ENCODE results near the gene BBOX1. TPM values are rescaled to one million over a fixed set of nuclear protein-coding genes. Genes with fewer than 3 reads are reported as not detected.
A peak's percentile ranks its signal among the peaks of the same experiment; 100 is the strongest.

BBOX1 gene
- total RNA-seq, 1 experiment from 2014 or later = not detected

DNA sequence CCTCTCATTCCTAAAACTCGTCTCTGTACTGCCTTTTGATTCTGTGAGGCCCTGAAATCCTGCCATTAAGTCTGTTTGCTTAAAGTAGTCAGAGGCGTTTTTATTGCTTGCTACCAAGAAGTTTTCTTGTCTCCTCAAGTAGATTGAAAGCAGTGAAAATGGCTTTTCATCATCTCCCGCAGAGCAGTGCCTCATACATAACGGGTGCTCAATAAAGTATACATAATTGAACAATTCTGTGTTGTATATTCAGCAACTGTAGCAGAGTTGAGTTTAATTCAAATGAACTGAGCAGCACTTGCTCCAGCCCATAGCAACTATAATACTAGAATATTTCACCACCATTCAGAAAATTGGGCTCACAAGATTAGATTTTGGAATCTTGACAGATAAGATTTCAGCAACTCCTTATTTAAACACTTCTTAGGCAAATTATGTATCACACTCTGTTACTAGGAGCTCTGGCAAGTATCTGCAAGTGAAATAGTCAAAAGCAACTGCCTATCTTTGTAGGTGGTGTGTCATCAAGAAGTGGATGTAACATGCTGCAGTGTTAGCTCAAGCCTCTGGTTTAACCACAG is 26.7 kb upstream of the BBOX1 start:
- Histone ChIP-seq H3K36me3 (ENCODE audit: insufficient read depth, low read length, poor library complexity, severe bottlenecking) (no peaks in the 10 kb centered on the region), H3K27ac (ENCODE audit: low read depth, low read length, poor library complexity, severe bottlenecking) (no peak overlapping the region), H3K4me1 (ENCODE audit: insufficient read depth, low read length, poor library complexity, severe bottlenecking) (peaks cover 29% of the 10 kb centered on the region), H3K27me3 (replicated peaks; ENCODE audit: insufficient read depth, low read depth, low read length, poor library complexity) (peaks cover 7% of the 10 kb centered on the region), H3K4me3 (ENCODE audit: low read depth, low read length, poor library complexity, severe bottlenecking) (no peak overlapping the region), H3K9me3 (ENCODE audit: low read depth, low read length, poor library complexity, severe bottlenecking) (no peaks in the 10 kb centered on the region)
- CTCF ChIA-PET = no interaction called here
- POLR2A ChIA-PET (ENCODE audit: low non-redundant PET) = interaction anchor here (0.8 kb wide), 1 partner anchor 8 kb away, joined by 4 read pairs; no protein-coding TSS in a partner anchor
- intact Hi-C loops (cut with micrococcal nuclease; ENCODE audit: unreplicated experiment) = no loop called here
- BruUV-seq (replicated peaks) = no TSS peak
- DNase-seq (ENCODE audit: low spot score) = peak; percentile 95
- no peak for TF ChIP-seq EZH2 (IDR thresholded peaks at IDR 0.05; ENCODE audit: borderline replicate concordance, low read depth, low read length, poor library complexity, severe bottlenecking)
- TF ChIP-seq, protein P1, sequence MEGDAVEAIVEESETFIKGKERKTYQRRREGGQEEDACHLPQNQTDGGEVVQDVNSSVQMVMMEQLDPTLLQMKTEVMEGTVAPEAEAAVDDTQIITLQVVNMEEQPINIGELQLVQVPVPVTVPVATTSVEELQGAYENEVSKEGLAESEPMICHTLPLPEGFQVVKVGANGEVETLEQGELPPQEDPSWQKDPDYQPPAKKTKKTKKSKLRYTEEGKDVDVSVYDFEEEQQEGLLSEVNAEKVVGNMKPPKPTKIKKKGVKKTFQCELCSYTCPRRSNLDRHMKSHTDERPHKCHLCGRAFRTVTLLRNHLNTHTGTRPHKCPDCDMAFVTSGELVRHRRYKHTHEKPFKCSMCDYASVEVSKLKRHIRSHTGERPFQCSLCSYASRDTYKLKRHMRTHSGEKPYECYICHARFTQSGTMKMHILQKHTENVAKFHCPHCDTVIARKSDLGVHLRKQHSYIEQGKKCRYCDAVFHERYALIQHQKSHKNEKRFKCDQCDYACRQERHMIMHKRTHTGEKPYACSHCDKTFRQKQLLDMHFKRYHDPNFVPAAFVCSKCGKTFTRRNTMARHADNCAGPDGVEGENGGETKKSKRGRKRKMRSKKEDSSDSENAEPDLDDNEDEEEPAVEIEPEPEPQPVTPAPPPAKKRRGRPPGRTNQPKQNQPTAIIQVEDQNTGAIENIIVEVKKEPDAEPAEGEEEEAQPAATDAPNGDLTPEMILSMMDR (conservative IDR thresholded peaks at IDR 0.05; ENCODE audit: low read depth, low read length) = no peak

DNA sequence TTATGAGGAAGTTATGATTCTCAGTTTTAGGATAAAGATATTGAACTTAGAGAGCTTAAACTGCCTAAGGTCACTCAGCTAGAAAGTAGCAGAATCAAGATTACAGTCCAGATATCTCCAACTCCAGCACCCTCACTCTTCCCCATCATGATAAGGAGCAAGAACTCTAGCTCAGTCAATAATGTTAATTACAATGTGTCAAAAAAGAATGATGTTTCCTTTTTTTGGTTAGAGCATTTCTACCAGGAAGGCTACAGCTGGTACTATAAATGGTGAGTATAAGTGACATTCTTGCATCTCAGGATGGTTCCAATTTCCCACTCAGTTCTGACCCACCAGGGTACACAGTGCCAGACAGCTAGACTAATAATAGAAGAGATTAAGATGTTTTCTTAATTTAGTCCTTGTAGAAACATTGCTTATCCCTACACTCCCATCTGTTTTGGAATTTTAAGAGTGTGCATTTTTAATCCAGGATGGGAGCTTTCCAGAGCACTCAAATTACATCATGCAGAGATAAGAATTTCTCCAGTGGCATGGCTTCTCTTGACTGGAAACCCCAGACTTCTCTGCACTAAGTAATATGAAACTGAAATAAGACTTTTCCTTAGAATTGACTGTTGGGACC is 21.6 kb upstream of the BBOX1 start:
- ChIA-PET CTCF (no interaction called here), POLR2A (ENCODE audit: low non-redundant PET) (no interaction called here)
- DNase-seq (ENCODE audit: low spot score) = peak; percentile 43
- H3K9me3 ChIP-seq (ENCODE audit: low read depth, low read length, poor library complexity, severe bottlenecking) = no peaks in the 10 kb centered on the region
- H3K4me3 ChIP-seq (ENCODE audit: low read depth, low read length, poor library complexity, severe bottlenecking) = no peak overlapping the region
- intact Hi-C loops (cut with micrococcal nuclease; ENCODE audit: unreplicated experiment) = no loop called here
- H3K36me3 ChIP-seq (ENCODE audit: insufficient read depth, low read length, poor library complexity, severe bottlenecking) = no peaks in the 10 kb centered on the region
- H3K4me1 ChIP-seq (ENCODE audit: insufficient read depth, low read length, poor library complexity, severe bottlenecking) = peaks cover 4% of the 10 kb centered on the region
- no peak for TF ChIP-seq EZH2 (IDR thresholded peaks at IDR 0.05; ENCODE audit: borderline replicate concordance, low read depth, low read length, poor library complexity, severe bottlenecking)
- TF ChIP-seq, protein P1 (conservative IDR thresholded peaks at IDR 0.05; ENCODE audit: low read depth, low read length) = no peak
- H3K27me3 ChIP-seq (replicated peaks; ENCODE audit: insufficient read depth, low read depth, low read length, poor library complexity) = peaks cover 41% of the 10 kb centered on the region
- H3K27ac ChIP-seq (ENCODE audit: low read depth, low read length, poor library complexity, severe bottlenecking) = no peak overlapping the region
- BruUV-seq (replicated peaks) = no TSS peak

DNA sequence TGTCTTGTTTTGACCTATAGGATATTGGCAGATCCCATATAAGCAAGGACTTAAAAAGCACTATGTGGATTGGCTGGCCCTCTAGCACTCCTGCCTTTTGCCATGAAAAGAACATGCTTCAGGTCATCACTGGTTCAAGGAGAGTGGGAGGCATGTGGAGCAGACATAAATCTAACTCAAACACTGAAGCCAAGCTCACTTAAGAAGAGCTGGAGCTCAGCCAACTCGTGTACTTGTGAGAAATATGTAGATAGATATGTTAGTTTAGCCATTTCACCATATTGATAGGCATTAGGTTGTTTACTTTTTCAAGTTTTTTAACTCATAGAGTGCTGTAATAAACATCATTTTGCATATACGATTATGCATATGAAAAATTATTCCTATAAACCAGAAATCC is 19.9 kb upstream of the BBOX1 start:
- intact Hi-C loops (cut with micrococcal nuclease; ENCODE audit: unreplicated experiment) = no loop called here
- TF ChIP-seq EZH2 (IDR thresholded peaks at IDR 0.05; ENCODE audit: borderline replicate concordance, low read depth, low read length, poor library complexity, severe bottlenecking) = no peak
- TF ChIP-seq, protein P1 (conservative IDR thresholded peaks at IDR 0.05; ENCODE audit: low read depth, low read length) = no peak
- peak; percentile 44 for DNase-seq (ENCODE audit: low spot score)
- Histone ChIP-seq H3K27me3 (replicated peaks; ENCODE audit: insufficient read depth, low read depth, low read length, poor library complexity) (peaks cover 52% of the 10 kb centered on the region), H3K4me3 (ENCODE audit: low read depth, low read length, poor library complexity, severe bottlenecking) (no peak overlapping the region), H3K9me3 (ENCODE audit: low read depth, low read length, poor library complexity, severe bottlenecking) (no peaks in the 10 kb centered on the region), H3K27ac (ENCODE audit: low read depth, low read length, poor library complexity, severe bottlenecking) (no peak overlapping the region), H3K4me1 (ENCODE audit: insufficient read depth, low read length, poor library complexity, severe bottlenecking) (no peaks in the 10 kb centered on the region), H3K36me3 (ENCODE audit: insufficient read depth, low read length, poor library complexity, severe bottlenecking) (no peaks in the 10 kb centered on the region)
- POLR2A ChIA-PET (ENCODE audit: low non-redundant PET) = no interaction called here
- CTCF ChIA-PET = no interaction called here
- no TSS peak for BruUV-seq (replicated peaks)

Measured in A673 (cell line).